ENCODE data around the gene SELPLG.
"Not testable (repeated sequence)": the region's sequence is repeated elsewhere in the genome, so short reads cannot be mapped to it uniquely, and the experiment has no call there.

Gene SELPLG

DNA sequence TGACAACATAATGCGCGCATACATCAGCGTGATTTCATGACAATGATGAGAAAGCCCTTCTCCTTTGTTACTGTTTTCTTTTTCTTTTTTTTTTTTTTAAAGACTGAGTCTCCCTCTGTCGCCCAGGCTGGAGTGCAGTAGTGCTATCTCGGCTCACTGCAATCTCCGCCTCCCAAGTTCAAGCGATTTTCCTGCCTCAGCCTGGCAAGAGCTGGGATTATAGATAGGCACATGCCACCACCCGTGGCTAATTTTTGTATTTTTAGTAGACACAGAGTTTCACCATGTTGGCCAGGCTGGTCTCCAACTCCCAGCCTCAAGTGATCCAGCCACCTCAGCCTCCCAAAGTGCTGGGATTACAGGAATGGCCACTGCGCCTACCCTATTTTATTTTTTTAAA, 20.9 kb upstream of the SELPLG start:
- DNase-seq, result not testable (repeated sequence)

DNA sequence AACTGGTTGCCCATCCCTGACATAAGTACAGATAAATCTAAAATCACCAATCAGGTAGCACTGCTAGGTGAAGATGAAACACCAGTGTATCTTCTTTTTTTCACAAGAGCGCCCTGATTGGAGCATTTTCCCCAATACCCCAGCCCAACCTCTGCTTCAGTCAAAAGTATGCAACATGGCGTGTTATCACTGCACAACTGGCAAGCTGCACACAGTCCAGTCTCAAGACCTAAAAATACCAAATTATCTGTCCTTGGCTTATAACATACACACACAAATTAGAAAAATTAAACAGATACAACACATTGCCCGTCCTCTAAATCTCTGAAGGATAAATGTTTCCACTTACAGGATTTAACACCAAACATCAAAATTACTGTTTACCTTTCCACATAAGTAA, 20.2 kb upstream of the SELPLG start:
- DNase-seq, result no peak

DNA sequence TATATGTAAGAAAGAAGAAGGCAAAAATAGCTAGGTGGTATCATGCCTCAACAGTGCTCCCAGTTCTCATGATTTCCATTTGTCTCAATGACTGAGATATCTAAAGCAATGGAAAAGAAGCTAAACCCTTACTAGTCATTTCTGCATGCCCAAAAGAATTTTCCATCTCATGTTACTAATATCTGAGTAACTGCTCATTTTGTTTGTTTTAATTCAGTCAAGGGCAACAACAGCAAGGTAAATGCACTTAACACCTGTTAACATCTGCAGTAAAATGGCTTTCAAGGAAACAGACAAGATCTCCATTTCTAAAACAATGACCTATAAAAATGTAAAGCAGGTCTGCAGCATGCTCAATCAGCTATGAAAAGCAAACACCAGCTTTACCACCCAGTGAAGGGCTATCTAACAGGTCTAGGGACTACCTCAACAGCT, 19.4 kb upstream of the SELPLG start:
- DNase-seq, result peak; percentile 73

DNA sequence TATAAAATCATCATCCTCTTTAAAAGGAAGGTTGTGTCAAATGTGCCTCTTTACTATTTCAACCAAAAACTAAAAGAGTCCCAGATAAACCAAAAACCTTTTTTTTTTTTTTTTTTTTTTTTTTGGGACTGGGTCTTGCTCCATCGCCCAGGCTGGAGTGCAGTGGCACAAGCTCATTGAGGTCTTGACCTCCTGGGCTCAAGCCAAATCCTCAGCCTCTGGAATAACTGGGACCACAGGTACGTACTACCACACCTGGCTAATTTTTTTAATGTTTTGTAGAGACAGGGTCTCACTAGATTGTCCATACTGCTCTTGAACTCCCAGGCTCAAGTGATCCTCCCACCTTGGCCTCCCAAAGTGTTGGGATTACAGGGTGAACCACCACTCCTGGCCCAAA, 16.4 kb upstream of the SELPLG start:
- DNase-seq, result no peak

DNA sequence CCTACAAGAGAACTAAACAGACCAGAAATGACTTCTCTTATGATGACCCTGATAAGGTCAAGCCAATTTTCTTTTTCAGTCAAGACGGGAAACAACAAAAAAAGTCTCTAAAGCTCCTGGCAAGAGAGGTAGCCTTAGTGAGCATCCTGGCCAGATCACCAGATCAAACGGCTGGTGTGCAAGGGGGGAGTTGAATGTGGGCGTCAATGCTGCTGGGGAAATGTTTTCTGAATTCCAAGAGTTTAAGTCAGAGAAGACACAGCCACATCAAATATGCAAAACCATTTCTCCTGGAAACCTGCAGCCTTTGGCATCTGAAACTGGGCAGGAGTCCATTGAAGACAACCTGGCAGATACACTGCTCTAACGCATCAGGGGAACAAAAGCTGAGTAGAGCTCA, 16.0 kb upstream of the SELPLG start:
- DNase-seq, result no peak

DNA sequence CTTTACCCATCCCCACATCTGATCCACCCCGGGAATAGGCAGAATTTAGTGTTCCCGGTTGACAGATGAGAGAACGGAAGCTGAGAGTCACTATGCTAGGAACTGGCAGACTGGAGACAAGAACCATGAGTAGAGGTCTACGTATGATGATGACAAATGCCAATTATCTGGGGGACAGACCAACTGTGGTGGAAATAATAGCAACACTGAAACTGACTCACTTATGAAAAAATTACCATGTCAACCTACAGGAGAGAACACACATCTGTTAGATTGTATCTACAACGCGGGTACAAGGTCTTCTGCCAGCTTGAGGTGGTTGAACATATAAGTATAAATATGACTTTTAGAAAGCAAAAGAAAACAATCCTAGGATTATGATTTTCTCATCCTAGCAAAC, 15.4 kb upstream of the SELPLG start:
- DNase-seq, result no peak

DNA sequence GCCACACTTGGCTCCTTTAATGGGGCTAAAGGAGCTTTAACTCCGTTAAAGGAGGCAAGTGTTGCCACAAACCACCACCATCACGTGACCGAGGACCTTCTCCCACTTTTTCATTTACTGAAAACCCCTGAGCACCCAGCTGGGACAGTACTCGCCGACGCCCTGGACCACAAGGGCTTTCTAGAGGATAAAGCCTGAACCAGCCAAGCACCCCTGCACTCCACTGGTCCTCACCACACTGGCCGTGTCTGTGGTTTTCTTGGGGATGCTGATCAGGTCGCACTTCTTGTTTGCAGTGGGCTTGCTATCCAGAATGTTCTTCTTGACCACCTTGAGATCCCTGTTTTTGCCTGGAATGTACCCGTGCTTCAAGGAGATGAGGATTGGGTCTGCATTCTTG, 14.7 kb upstream of the SELPLG start:
- DNase-seq, result no peak

DNA sequence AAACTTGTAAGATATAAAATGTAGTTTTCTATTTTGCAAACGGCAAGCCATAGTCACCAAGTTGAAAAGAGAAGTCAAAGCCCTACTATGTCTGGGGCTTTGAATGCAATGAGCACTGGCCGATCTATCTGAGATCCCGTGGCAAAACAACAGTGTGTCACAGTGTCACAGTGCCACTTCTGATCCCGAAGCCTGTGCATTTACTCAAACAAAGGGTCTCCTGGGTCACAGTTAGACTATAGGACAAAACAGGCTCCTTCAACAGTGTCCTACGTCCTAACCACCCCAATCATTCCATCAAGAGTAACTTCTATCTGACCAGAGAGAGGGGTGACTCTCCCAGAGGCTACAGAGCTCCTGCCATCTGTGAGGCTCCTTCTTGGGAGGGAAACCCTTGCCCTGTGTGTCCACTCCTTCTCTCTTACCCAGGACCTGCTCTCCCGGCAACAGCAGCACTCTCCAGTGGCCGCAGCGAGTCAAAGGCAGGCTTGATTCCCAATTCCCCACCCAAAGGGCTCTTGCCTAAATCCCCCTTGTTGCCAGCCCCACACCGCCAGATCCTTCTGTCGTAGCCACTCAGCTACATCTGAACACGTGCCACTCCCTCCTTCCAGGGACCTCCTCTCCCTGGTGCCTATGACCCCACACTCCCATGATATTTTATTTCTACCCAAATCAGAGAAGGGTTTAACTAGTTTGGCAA, 14.0 kb upstream of the SELPLG start:
- no peak for DNase-seq

DNA sequence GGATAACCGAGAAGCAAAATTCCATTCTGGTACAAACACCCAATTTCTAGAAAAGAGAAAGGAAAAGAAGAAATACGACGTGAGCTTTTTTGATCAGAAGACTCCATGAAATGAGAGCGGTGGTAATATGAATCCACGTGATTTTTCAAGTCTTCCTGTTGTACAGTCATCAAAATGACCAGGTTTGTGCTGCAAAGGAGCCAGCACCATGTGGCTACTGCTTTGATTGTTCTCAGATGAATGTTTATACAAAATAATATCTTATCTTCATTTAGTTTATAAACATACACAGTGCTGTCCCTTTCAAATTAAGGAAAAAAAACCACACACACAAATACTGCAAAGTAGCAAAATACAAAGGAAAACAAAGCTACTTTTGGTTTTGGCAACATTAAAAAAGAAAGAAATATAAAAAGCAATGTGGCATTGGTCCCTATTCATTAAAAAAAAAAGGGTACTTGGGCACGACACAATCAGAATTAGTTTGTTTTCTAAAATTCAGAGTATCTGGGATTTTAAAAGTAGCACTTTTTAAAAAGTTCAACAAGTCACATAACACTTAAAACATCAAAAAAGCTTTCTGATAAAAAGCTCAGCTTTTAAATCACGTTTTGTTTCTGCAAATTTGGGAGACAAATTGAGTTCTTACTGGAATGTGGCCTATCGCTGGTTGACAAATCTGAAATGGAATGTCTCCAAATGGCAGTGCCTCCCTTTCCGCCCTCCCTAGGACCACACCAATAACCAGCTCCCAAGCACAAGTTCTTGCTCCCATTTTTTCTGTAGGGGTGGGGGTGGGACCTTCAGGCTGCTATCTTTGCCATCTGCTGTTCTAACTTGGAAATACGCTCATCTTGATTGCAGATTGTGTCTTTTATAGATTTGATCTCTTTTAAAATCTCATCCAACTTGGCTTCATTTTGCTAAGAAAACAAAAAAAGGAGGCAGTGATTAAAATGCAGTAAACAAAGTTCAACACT, 13.2 kb upstream of the SELPLG start:
- DNase-seq, result no peak

DNA sequence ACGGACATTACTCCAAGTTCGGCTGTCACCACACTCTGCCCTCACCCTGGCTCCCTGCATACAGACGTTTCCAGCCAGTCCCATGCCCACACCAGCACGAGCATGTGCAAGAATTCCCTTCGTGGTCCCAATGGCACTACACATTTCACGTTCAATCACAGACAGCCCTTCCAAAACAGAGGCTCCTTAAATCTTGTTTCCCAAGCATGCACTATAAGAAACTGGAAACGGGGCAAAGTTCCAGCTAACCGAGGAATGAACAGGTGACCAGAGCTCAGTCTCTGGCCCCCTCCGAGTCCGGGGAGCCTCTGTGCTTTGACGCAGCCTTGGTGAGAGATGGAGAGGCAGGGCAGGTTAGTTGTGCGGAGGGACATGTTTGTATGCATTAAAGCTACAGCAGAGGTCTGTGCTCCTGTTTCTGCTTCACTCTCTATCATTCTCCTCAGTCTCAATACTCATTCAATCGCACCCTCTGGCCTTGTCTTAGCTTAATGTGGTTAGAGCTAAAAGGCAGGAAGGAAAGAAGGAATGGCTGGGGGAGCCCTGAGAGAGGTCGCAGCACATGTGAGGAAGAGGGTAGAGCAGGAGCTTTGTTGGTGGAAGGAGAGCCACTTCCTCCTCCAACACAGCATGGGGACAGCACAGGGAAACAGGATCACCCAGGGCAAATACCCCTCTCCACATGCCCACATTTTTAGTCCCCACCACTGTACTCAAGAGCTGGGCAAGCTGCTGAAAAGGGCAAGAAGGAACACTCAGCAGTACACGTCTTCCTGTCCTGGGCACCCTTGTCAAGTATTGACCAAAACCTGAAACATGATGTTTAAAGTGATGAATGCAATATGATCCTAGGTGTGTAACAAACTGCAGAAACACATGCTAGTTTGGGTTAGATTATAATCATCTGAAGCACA, 12.2 kb upstream of the SELPLG start:
- DNase-seq, result no peak

DNA sequence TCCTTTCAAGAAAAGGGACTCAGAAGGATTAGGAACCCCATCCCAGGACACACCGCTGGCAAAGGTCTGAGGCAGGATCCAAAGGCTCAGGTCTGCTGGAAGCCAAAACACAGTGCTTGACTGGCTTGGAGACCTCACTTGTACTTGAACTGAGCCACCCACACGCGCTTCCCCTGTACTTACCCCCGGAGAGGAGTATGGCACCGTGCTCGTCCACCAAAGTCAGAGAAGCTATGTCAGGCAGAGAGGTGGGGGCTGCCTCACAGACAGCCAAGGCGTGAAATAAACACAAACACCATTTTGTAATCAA, 11.1 kb upstream of the SELPLG start:
- no peak for DNase-seq

DNA sequence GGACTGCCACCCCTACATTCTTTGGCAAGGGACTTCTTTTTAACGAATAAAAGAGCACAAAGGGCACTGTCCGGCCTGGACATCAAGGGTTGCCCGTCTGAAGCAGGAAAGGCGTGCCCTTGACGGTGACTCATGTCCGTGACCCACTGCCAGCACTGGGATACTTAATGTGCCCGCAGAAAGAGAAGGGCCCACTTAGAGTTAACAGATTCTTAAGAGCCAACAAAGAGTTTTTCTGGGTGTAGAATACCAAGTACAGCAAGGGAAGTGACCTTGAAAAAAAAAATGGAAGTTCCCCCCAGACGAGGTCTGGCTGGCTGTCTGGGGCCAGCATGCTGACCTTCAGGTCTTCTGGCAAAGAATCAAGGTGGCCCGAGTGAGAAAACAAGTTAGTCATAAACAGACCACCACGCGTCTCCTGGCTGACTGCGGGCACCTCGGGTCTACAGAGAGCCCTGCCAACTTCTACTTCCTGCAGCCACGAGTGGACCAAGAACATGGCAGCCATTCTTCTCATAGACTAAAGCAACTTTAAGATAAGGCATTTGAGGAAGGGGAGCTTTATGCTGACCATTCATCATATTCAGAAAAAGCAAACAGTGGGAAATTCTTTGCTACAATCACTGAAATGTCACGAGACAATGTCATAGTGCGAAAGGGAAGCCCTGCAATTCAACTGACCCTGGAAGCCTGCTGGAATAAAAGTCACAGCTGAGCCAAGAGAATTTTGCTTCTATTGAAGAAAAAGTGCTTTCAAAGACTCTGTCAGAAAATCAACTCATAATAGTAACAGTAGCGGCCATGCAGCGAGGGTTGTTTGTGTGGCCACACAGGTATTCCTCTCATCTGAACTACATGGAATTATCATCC, 10.5 kb upstream of the SELPLG start:
- DNase-seq, result no peak

DNA sequence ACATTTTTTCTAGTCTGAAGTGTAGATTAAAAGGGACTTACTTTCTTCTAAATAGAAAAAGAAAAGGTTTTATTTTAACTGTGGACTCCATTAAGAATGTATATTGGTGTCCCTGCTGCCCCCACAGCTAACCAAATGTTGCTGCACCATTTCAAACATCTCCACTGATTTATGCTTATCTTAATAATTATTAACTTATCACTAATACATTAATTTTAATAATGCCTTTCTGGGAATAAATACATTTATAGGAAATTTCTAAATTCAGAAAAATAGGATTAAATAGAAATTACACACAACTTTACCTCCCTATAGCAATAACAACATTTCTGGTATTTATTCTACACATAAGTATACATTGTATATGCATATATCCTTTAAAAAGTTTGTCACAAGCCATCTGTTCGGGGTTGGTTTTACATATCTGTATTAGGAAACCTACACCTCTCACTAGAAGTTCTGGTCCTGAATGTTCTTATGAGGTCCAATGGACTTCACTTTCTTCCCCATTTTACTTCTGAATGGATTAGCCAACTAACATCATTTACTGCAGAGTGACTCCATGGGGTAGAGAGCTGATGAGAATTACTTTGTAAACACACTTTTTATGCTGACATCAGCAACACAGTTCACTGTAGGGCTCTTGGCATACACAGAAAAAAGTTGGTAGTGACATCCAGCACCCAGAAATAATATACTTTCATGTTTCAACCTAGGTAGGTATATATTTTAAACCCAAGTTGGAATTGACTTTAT, 9.4 kb upstream of the SELPLG start:
- no peak for DNase-seq

DNA sequence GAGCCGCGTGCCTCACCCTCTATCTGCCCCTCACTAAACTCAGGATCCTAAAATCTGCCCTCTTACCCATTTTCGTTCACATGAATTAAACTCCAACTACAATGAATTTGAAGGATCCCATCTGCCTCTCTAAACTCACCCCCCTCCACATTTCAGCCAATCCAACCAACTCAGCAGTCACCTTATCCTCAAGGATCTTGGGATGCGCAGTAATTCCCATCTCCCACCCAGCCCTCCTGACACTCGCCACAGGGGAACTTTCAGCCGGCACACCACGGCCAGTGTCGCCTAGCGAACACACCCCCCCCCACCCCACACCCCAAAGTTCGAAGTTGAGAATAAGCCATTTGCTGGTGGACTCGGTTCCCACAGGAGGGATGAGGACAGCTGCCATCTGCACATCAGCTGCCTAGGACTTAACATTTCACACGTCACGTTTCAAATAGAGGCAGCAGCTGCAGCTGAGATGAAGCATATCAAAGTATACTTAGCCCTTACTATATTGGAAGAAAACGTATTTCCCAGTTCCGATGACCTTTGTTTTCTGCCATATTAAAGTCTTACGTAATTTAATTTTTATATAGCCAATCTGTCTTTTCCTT, 8.7 kb upstream of the SELPLG start:
- no peak for DNase-seq

DNA sequence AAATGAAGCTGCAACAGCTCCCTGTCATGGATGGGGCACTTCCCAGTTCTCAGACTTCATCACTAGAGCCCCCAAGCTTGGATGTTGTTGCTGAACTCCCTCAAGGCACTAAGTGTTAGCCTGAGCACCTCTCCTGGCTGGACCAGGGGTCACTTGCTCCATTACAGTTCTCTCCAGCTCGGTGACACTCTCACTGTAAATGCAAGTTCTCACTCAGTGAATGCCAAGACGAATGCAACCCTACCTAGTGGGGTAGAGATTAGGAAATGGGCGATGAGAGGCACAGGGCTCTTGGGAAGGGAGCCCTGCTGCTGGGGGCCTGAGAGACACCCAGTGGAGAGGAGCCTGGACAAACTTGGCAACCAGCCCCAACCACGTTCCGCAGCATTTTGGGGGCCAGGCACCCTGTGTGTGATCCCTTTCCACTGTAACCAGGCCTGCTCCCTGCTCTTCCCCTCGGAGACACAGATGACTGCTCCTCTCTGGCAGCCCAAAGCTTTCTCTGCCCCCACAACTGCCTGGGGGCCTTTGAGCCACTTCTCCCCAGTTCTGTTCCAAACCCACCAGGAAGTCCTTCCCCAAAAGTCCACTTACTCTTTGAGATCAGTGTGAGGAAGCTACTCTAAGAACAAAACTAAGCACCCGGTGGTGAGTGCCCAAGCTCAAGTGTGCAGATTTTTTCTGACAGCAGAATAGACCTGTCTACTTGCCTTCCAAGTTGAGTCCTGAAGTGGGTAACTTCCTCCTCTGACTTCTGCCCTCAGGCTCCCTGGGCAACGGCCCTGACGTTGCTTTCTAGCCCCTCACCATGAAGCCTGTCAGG, 8.0 kb upstream of the SELPLG start:
- DNase-seq, result no peak

DNA sequence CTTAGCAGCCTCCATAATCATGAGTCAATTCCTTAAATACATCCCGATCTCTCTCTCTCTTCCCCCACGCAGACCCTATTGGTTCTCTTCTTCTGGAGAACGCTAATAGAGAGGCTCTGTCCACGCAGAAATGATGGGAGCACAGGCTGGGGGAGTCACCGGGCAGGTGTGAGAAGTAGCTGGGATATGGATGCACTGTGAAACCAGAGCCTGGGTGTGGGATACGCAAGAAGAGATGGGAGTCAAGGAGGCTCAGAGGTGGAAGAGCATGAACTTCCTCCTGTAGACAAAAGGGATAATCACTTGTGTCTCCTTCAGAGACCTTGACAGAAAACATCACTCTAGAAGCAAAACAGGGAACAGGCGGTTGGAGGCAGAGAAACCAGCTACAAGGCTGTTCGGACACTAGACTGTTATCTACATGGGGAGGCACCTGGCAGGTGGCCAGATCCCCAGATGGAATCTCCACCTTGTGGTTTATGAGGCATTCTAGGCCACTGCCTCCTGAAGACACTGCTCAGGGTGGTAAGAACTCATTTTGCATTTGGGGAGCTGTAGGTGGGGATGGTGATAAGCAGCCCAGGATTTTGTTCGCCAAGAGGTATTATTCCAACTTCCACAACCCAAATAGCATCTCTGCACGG, 7.2 kb upstream of the SELPLG start:
- no peak for DNase-seq

DNA sequence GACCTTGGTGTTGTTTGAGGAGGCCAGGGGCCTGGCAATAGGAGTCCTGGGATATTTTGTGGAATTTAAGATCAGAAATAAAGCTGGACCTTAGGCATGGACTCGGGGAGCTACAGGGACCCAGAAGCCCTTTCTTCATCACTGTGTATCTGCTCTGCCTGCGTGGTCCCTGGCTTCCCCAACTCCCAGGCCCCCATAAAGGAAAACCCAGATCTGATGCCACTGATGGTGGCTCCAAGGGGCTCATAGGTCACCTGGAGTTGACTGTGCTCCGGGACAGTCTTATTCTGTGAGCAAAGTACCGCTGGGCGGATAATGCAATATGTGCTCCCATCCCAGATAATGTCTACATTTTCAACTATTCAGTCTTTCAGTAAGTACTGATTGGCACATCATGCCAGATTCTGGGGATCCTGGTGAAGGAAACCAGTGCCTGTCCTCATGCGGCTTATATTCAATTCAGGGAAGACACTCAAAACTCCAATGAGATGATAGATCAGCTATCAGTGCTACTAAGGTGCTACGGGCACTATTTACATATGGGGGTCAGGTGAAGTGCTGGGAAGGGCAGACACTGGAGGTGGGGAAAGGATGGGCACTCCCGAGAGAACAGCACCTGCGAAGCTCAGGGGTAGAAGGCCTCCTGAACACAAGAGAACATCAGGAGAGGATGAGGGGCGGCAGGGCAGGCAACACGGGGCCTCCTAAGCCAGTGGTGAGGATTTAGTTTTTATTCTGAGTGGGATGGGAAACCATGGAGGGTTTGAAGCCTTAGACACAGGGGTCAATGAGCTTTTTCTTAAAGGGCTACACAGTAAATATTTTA, 5.5 kb upstream of the SELPLG start:
- no peak for DNase-seq

DNA sequence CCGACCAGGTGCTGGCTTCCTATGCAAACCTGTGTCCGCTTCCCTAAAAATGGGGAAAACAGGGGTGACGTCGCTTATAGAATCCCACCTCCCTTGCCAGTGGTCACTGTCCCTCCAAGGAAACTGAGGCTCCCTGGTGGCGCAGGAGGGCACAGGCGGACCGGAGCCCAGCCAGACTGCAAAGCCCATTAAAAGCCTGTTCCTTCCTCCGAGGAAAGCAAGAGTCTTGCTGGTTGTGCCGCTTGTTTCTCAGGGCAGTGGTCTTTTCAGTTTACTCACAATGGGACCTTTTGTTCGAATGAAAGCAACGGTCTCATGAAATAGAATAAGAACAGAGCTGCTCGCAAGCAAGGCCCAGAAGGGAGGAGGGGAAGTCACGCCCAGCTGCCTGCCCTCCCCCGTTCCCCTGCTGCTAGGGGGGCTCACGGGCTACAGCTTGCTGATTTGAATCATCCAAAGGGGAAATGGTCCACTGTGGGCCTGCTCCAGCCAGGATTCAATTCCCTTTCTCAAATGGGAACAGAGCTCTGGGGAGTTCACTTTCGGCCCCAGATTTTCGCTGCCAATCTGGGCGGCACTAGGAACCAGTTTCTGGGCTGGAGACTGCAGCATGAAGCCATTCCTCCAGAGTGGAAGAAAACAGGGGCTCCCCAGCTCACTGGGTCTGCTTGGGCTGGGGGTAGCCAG, 4.6 kb upstream of the SELPLG start:
- no peak for DNase-seq
